Keratinocyte (primary cell): ENCODE measurements around the gene RSPRY1. TPM values are rescaled to one million over a fixed set of nuclear protein-coding genes. Genes with fewer than 3 reads are reported as not detected.

Experiments
- DNase-seq: peaks from one replicate; pipeline ENCODE4 v3.0.0-alpha.2; 2011; ENCODE audit warnings: low read depth, missing footprints, low spot score
- FAIRE-seq: peaks from 2 replicates; lab custom pipeline; 2011; peaks lifted over from hg19 to GRCh38; lab: Jason Lieb, UNC
- H2AFZ ChIP-seq: 2 replicates; pipeline ENCODE4 v1.6.0; 2012; ENCODE audit warnings: low read length, control low read depth, inconsistent platforms; ENCODE audit not compliant: control insufficient read depth
- H3K27ac ChIP-seq: 2 replicates; pipeline ENCODE4 v1.5.1; 2011; ENCODE audit warnings: low read length; ENCODE audit not compliant: control insufficient read depth, insufficient read depth
- H3K27me3 ChIP-seq: 3 replicates; pipeline ENCODE4 v1.6.0; 2011; ENCODE audit warnings: low read length; ENCODE audit not compliant: control insufficient read depth, insufficient read depth; ENCODE audit errors: extremely low read depth
- H3K36me3 ChIP-seq, 2 experiments: 2 replicates in 1 of 2; 3 replicates in 1 of 2; pipeline ENCODE4 v1.5.1; 2011; ENCODE audit warnings: low read length in 2 of 2, mild to moderate bottlenecking in 1 of 2; ENCODE audit not compliant: control insufficient read depth in 2 of 2, insufficient read depth in 2 of 2; ENCODE audit errors: extremely low read depth in 1 of 2
- H3K4me1 ChIP-seq: 3 replicates; pipeline ENCODE4 v1.5.1; 2011; ENCODE audit warnings: low read length; ENCODE audit not compliant: control insufficient read depth, insufficient read depth; ENCODE audit errors: extremely low read depth
- H3K4me2 ChIP-seq: 3 replicates; pipeline ENCODE4 v1.6.0; 2011; ENCODE audit warnings: low read depth, low read length; ENCODE audit not compliant: control insufficient read depth, insufficient read depth; ENCODE audit errors: extremely low read depth
- H3K4me3 ChIP-seq, 3 experiments: fragments of 200-600 bp in 1 of 3; sonication (generic) in 1 of 3; 2 replicates in 2 of 3; 3 replicates in 1 of 3; pipeline ENCODE4 v1.5.1; 2011 to 2016; ENCODE audit warnings: low read length in 3 of 3, mild to moderate bottlenecking in 3 of 3, control low read depth in 2 of 3, inconsistent platforms in 1 of 3, low read depth in 1 of 3, mixed read lengths in 1 of 3, mixed run types in 1 of 3, moderate library complexity in 1 of 3; ENCODE audit not compliant: control insufficient read depth in 2 of 3, insufficient read depth in 2 of 3; ENCODE audit errors: extremely low read depth in 1 of 3
- H3K79me2 ChIP-seq: 2 replicates; pipeline ENCODE4 v1.6.0; 2012; ENCODE audit warnings: low read length; ENCODE audit not compliant: control insufficient read depth, insufficient read depth
- H3K9ac ChIP-seq: 3 replicates; pipeline ENCODE4 v1.6.0; 2011; ENCODE audit warnings: low read length; ENCODE audit not compliant: control insufficient read depth, insufficient read depth; ENCODE audit errors: extremely low read depth
- H3K9me1 ChIP-seq: 3 replicates; pipeline ENCODE4 v1.6.0; 2011; ENCODE audit warnings: low read length; ENCODE audit not compliant: control insufficient read depth, insufficient read depth; ENCODE audit errors: extremely low read depth
- H3K9me3 ChIP-seq: 2 replicates; pipeline ENCODE4 v1.5.1; 2012; ENCODE audit warnings: low read depth, low read length; ENCODE audit not compliant: control insufficient read depth
- H4K20me1 ChIP-seq: 3 replicates; pipeline ENCODE4 v1.6.0; 2011; ENCODE audit warnings: low read length; ENCODE audit not compliant: control insufficient read depth, insufficient read depth; ENCODE audit errors: extremely low read depth
- CTCF ChIP-seq, 3 experiments: IDR thresholded peaks in 1 of 3; conservative IDR thresholded peaks in 1 of 3; optimal IDR thresholded peaks in 1 of 3; 2 replicates in 2 of 3; 3 replicates in 1 of 3; pipeline versions ENCODE3 to v1.5.1; 2011; ENCODE audit warnings: low read length in 3 of 3, mild to moderate bottlenecking in 3 of 3, moderate library complexity in 2 of 3, control low read depth in 1 of 3, inconsistent platforms in 1 of 3; ENCODE audit not compliant: insufficient read depth in 2 of 3; ENCODE audit errors: extremely low read depth in 1 of 3
- EZH2 ChIP-seq: IDR thresholded peaks from one replicate; pipeline ENCODE4 v1.6.1; 2012; ENCODE audit warnings: inconsistent platforms, mild to moderate bottlenecking, low read length, moderate library complexity
- dilution Hi-C: fragments of 300-500 bp; cut with MboI; formaldehyde crosslinking; loops from one replicate; pipeline ENCODE4 v1.7.0; 2020; ENCODE audit warnings: low sequenced_read_pairs; ENCODE audit not compliant: extremely low pct_ligation_motif_present
- polyA plus RNA-seq, 5 experiments: library from polyadenylated mRNA; depleted of rRNA in 3 of 5; stranded (reverse) in 3 of 5; stranded (forward) in 1 of 5; unstranded in 1 of 5; fragments of >200 nt; gene quantifications; 1 replicate in 1 of 5; 2 replicates in 3 of 5; 3 replicates in 1 of 5; pipeline versions ENCODE4 v1.2.1 to v1.2.3, GENCODE V29; 2011 to 2012; ENCODE audit warnings: missing spikeins in 2 of 5, low read depth in 1 of 5, low replicate concordance in 1 of 5

Gene RSPRY1
- polyA plus RNA-seq, 1 donor (not counting 4 experiments of a cell fraction or from before 2014, with no cell fraction given), result 42.2 TPM

- Histone ChIP-seq H3K36me3 (peaks cover 3 to 6% of the 10 kb centered on the region in 2 experiments), H3K9me3 (no peaks in the 10 kb centered on the region), H4K20me1 (no peaks in the 10 kb centered on the region), H3K79me2 (peaks cover 45% of the 10 kb centered on the region), H3K4me2 (no peak overlapping the region), H3K9ac (no peak overlapping the region), H3K4me3 (no peak overlapping the region), H2AFZ (no peak overlapping the region), H3K27ac (no peak overlapping the region), H3K27me3 (no peaks in the 10 kb centered on the region), H3K4me1 (peaks cover 3% of the 10 kb centered on the region), H3K9me1 (no peaks in the 10 kb centered on the region)
- no peak for TF ChIP-seq CTCF (optimal IDR thresholded peaks at IDR 0.05 in 1 of 3, IDR thresholded peaks at IDR 0.05 in 1 of 3, conservative IDR thresholded peaks at IDR 0.05 in 1 of 3; ENCODE audit: extremely low read depth in 1 of 3, insufficient read depth in 2 of 3, low read length in 3 of 3)
- no peak for TF ChIP-seq EZH2
- dilution Hi-C loops, result no loop called here
- DNase-seq, result no peak
- FAIRE-seq, result no peak
These were observed 6.8 kb upstream of the RSPRY1 start for GRCh38 chr16:57179215-57179828.

- Histone ChIP-seq H3K9me1 (no peaks in the 10 kb centered on the region), H3K79me2 (peaks cover 82% of the 10 kb centered on the region), H3K4me2 (peak overlapping the region; percentile 84), H3K9me3 (no peaks in the 10 kb centered on the region), H3K27me3 (no peaks in the 10 kb centered on the region), H3K9ac (no peak overlapping the region), H3K27ac (no peak overlapping the region), H3K36me3 (peaks cover 0 to 3% of the 10 kb centered on the region in 2 experiments), H2AFZ (no peak overlapping the region), H3K4me3 (no peak overlapping the region), H4K20me1 (no peaks in the 10 kb centered on the region), H3K4me1 (peaks cover 16% of the 10 kb centered on the region)
- FAIRE-seq (no peak), DNase-seq (no peak)
- no peak for TF ChIP-seq CTCF (optimal IDR thresholded peaks at IDR 0.05 in 1 of 3, IDR thresholded peaks at IDR 0.05 in 1 of 3, conservative IDR thresholded peaks at IDR 0.05 in 1 of 3; ENCODE audit: extremely low read depth in 1 of 3, insufficient read depth in 2 of 3, low read length in 3 of 3)
- TF ChIP-seq EZH2, result no peak
- dilution Hi-C loops, result no loop called here
These were observed 2.0 kb upstream of the RSPRY1 start for GRCh38 chr16:57184113-57184512.
